HepG2 (cell line): ENCODE measurements around the gene SNUPN. TPM values are rescaled to one million over a fixed set of nuclear protein-coding genes. Genes with fewer than 3 reads are reported as not detected.

Experiments
- ATAD3A ChIP-seq: sonication (generic); formaldehyde crosslinking; IDR thresholded peaks from 2 replicates; pipeline ENCODE4 v1.4.0; 2020; ENCODE audit warnings: missing genetic modification reagents
- ATF7 ChIP-seq, 2 experiments: fragments of 450-650 bp in 1 of 2; sonication (generic) in 1 of 2; formaldehyde crosslinking in 1 of 2; IDR thresholded peaks; 2 replicates each; pipeline versions ENCODE4 v1.4.0 to v1.6.1; 2016 to 2020; ENCODE audit warnings: antibody characterized with exemption in 1 of 2, mild to moderate bottlenecking in 1 of 2, missing genetic modification reagents in 1 of 2
- GABPB1 ChIP-seq: IDR thresholded peaks from 2 replicates; pipeline ENCODE4 v1.6.1; 2016; ENCODE audit warnings: mild to moderate bottlenecking, missing genetic modification reagents, moderate library complexity, missing compliant biosample characterization
- JUN ChIP-seq: sonication (generic); formaldehyde crosslinking; IDR thresholded peaks from 2 replicates; pipeline ENCODE4 v1.4.0; 2020; ENCODE audit warnings: mild to moderate bottlenecking, missing genetic modification reagents
- KLF11 ChIP-seq: IDR thresholded peaks from 2 replicates; pipeline ENCODE4 v1.6.1; 2016; ENCODE audit warnings: missing compliant biosample characterization
- MIER3 ChIP-seq: IDR thresholded peaks from 2 replicates; pipeline ENCODE4 v1.6.1; 2016; ENCODE audit warnings: missing compliant biosample characterization, borderline replicate concordance
- XBP1 ChIP-seq: sonication (generic); formaldehyde crosslinking; IDR thresholded peaks from 2 replicates; pipeline ENCODE4 v1.5.0; 2020; ENCODE audit warnings: missing genetic modification reagents
- ZBTB8A ChIP-seq: sonication (generic); formaldehyde crosslinking; IDR thresholded peaks from 2 replicates; pipeline ENCODE4 v1.4.0; 2020; ENCODE audit warnings: mild to moderate bottlenecking, low read depth, missing genetic modification reagents, borderline replicate concordance
- ZFP36 ChIP-seq: fragments of 150-350 bp; IDR thresholded peaks from 2 replicates; pipeline ENCODE4 v1.6.1; 2018; ENCODE audit warnings: borderline replicate concordance, low read length, low read depth; ENCODE audit not compliant: partially characterized antibody
- ZNF138 ChIP-seq: sonication (generic); formaldehyde crosslinking; IDR thresholded peaks from 2 replicates; pipeline ENCODE4 v1.5.0; 2020; ENCODE audit warnings: mild to moderate bottlenecking, low read depth, missing genetic modification reagents
- ZNF329 ChIP-seq: sonication (generic); formaldehyde crosslinking; IDR thresholded peaks from 2 replicates; pipeline ENCODE4 v1.9.0; 2021; ENCODE audit warnings: low read depth, mild to moderate bottlenecking, missing genetic modification reagents
- ZNF605 ChIP-seq: sonication (generic); formaldehyde crosslinking; IDR thresholded peaks from 2 replicates; pipeline ENCODE4 v1.8.0; 2022; ENCODE audit warnings: mild to moderate bottlenecking, missing genetic modification reagents
- ZNF629 ChIP-seq: sonication (generic); formaldehyde crosslinking; conservative IDR thresholded peaks from 2 replicates; pipeline ENCODE4 v1.5.0; 2020; ENCODE audit warnings: missing genetic modification reagents
- polyA plus RNA-seq, 8 experiments: library from polyadenylated mRNA; depleted of rRNA in 3 of 8; stranded (reverse) in 7 of 8; unstranded in 1 of 8; fragments of >200 nt; fragmentation: Illumina TruSeq in 4 of 8; extraction: Trizol in 4 of 8; gene quantifications; 2 replicates each; pipeline versions ENCODE4 v1.2.1 to v1.2.3, GENCODE V29; 2011 to 2016; ENCODE audit warnings: low read depth in 4 of 8, missing spikeins in 1 of 8, mixed read lengths in 1 of 8; ENCODE audit not compliant: insufficient read depth in 1 of 8
- total RNA-seq, 5 experiments: library from RNA; depleted of rRNA; stranded (reverse); fragments of >200 nt; fragmentation: Illumina TruSeq; extraction: Trizol; gene quantifications; 2 replicates each; pipeline ENCODE4 v1.2.3, GENCODE V29; 2016; ENCODE audit warnings: low read depth in 1 of 5
- TF ChIP-seq, protein P1 (sequence below): sonication (generic); formaldehyde crosslinking; IDR thresholded peaks from 2 replicates; pipeline ENCODE4; 2020; ENCODE audit warnings: missing genetic modification reagents, mild to moderate bottlenecking, borderline replicate concordance
- TF ChIP-seq, protein P2 (sequence below): sonication (generic); formaldehyde crosslinking; IDR thresholded peaks from 2 replicates; pipeline ENCODE4 v1.8.0; 2022; ENCODE audit warnings: mild to moderate bottlenecking, missing genetic modification reagents; ENCODE audit not compliant: insufficient replicate concordance
- TF ChIP-seq, protein P3 (sequence below): sonication (generic); formaldehyde crosslinking; IDR thresholded peaks from 2 replicates; pipeline ENCODE4 v1.4.0; 2020; ENCODE audit warnings: missing genetic modification reagents
- TF ChIP-seq, protein P4 (sequence below), 2 experiments: fragments of 450-650 bp in 1 of 2; sonication (generic) in 1 of 2; formaldehyde crosslinking; IDR thresholded peaks; 2 replicates each; pipeline versions ENCODE4 v1.5.0 to v1.8.0; 2020 to 2022; ENCODE audit warnings: mild to moderate bottlenecking in 1 of 2, missing genetic modification reagents in 1 of 2
- TF ChIP-seq, protein P5 (sequence below): IDR thresholded peaks from 2 replicates; pipeline ENCODE4 v1.6.1; 2016; ENCODE audit warnings: control low read depth
- TF ChIP-seq, protein P6 (sequence below): sonication (generic); formaldehyde crosslinking; IDR thresholded peaks from 2 replicates; pipeline ENCODE4 v1.5.0; 2020; ENCODE audit warnings: missing genetic modification reagents, mild to moderate bottlenecking, borderline replicate concordance

The SNUPN gene
- total and polyA plus RNA-seq, 2 of the 13 experiments (the other 11 are each of a cell fraction or from before 2014, with no cell fraction given): 9.0 to 16.4 TPM

DNA sequence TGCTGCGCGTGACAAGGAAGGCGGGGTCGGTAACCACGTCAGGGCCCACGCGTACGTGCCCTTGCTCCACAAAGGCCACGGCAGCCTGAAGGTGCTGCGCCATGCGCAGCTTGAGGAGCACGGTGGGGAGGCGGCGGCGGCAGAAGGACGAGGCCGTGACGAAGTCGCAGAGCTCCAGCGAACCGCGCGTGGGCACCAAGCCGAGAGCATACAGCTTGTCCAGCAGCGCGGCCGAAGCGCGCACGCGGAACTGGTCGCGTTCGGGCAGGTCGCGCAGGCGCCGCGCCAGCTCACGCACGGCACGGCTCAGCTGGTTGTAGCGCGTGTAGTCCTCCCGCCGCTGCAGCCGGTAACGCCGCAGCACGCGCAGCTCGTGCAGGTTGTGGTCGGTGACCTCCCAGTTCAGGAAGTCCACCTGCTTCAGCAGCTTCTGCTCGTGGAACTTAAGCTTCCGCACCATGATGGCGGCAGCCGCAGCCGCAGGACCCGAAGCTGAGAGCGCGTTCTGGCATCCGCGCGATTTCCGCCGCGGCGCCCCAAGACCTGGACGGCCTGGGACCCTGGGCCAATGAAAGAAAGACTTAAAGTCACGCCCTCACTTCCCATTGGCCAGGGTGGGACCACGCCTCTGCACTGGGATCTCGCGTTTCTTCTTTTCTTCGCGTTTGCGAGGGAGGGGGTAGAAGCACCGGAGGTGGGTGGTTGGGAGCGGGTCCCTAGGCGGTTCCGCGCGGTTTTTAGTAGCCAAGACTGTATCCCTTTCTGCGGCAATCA lies 14.4 kb upstream of the SNUPN start, which contains the start of gene IMP3 (continued):
- TF ChIP-seq ZFP36 (no peak), ZNF605 (peak; percentile 94), MIER3 (CRISPR knock-in tag) (0 out of 2 replicates have a peak, but pooled peaks have one; percentile 28), GABPB1 (peak; percentile 94), ZNF329 (peak; percentile 89), ATF7 (IDR thresholded peaks at IDR 0.05) (no peak), ATF7 (CRISPR knock-in tag; IDR thresholded peaks at IDR 0.05) (peak; percentile 37; the same call in 1 of the 2 replicates), XBP1 (CRISPR knock-in tag) (peak; percentile 25; the same call in 1 of the 2 replicates), ZNF138 (CRISPR knock-in tag) (peak; percentile 89; the same call in 1 of the 2 replicates), ZBTB8A (CRISPR knock-in tag) (no peak), ZNF629 (CRISPR knock-in tag) (peak; percentile 9), JUN (CRISPR knock-in tag) (no peak; the same call in 1 of the 2 replicates), KLF11 (CRISPR knock-in tag) (peak; percentile 94; the same call in 1 of the 2 replicates), ATAD3A (CRISPR knock-in tag) (no peak)
- TF ChIP-seq, protein P1, sequence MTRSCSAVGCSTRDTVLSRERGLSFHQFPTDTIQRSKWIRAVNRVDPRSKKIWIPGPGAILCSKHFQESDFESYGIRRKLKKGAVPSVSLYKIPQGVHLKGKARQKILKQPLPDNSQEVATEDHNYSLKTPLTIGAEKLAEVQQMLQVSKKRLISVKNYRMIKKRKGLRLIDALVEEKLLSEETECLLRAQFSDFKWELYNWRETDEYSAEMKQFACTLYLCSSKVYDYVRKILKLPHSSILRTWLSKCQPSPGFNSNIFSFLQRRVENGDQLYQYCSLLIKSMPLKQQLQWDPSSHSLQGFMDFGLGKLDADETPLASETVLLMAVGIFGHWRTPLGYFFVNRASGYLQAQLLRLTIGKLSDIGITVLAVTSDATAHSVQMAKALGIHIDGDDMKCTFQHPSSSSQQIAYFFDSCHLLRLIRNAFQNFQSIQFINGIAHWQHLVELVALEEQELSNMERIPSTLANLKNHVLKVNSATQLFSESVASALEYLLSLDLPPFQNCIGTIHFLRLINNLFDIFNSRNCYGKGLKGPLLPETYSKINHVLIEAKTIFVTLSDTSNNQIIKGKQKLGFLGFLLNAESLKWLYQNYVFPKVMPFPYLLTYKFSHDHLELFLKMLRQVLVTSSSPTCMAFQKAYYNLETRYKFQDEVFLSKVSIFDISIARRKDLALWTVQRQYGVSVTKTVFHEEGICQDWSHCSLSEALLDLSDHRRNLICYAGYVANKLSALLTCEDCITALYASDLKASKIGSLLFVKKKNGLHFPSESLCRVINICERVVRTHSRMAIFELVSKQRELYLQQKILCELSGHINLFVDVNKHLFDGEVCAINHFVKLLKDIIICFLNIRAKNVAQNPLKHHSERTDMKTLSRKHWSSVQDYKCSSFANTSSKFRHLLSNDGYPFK (CRISPR knock-in tag): peak; percentile 94
- TF ChIP-seq, protein P2, sequence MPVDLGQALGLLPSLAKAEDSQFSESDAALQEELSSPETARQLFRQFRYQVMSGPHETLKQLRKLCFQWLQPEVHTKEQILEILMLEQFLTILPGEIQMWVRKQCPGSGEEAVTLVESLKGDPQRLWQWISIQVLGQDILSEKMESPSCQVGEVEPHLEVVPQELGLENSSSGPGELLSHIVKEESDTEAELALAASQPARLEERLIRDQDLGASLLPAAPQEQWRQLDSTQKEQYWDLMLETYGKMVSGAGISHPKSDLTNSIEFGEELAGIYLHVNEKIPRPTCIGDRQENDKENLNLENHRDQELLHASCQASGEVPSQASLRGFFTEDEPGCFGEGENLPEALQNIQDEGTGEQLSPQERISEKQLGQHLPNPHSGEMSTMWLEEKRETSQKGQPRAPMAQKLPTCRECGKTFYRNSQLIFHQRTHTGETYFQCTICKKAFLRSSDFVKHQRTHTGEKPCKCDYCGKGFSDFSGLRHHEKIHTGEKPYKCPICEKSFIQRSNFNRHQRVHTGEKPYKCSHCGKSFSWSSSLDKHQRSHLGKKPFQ (CRISPR knock-in tag): peak; percentile 93
- TF ChIP-seq, protein P3, sequence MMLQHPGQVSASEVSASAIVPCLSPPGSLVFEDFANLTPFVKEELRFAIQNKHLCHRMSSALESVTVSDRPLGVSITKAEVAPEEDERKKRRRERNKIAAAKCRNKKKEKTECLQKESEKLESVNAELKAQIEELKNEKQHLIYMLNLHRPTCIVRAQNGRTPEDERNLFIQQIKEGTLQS (CRISPR knock-in tag): 0 out of 2 replicates have a peak, but pooled peaks have one; percentile 39
- TF ChIP-seq, protein P4, sequence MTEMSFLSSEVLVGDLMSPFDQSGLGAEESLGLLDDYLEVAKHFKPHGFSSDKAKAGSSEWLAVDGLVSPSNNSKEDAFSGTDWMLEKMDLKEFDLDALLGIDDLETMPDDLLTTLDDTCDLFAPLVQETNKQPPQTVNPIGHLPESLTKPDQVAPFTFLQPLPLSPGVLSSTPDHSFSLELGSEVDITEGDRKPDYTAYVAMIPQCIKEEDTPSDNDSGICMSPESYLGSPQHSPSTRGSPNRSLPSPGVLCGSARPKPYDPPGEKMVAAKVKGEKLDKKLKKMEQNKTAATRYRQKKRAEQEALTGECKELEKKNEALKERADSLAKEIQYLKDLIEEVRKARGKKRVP (CRISPR knock-in tag; IDR thresholded peaks at IDR 0.05): no peak
- TF ChIP-seq, protein P5, sequence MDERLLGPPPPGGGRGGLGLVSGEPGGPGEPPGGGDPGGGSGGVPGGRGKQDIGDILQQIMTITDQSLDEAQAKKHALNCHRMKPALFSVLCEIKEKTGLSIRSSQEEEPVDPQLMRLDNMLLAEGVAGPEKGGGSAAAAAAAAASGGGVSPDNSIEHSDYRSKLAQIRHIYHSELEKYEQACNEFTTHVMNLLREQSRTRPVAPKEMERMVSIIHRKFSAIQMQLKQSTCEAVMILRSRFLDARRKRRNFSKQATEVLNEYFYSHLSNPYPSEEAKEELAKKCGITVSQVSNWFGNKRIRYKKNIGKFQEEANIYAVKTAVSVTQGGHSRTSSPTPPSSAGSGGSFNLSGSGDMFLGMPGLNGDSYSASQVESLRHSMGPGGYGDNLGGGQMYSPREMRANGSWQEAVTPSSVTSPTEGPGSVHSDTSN (CRISPR knock-in tag): no peak
- TF ChIP-seq, protein P6, sequence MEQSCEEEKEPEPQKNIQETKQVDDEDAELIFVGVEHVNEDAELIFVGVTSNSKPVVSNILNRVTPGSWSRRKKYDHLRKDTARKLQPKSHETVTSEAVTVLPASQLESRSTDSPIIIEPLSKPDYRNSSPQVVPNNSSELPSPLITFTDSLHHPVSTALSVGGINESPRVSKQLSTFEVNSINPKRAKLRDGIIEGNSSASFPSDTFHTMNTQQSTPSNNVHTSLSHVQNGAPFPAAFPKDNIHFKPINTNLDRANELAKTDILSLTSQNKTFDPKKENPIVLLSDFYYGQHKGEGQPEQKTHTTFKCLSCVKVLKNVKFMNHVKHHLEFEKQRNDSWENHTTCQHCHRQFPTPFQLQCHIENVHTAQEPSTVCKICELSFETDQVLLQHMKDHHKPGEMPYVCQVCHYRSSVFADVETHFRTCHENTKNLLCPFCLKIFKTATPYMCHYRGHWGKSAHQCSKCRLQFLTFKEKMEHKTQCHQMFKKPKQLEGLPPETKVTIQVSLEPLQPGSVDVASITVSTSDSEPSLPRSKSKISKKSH (CRISPR knock-in tag): peak; percentile 96
